ENCODE results near the gene RNF103.
A peak's percentile ranks its signal among the peaks of the same experiment; 100 is the strongest.

The RNF103 gene

DNA sequence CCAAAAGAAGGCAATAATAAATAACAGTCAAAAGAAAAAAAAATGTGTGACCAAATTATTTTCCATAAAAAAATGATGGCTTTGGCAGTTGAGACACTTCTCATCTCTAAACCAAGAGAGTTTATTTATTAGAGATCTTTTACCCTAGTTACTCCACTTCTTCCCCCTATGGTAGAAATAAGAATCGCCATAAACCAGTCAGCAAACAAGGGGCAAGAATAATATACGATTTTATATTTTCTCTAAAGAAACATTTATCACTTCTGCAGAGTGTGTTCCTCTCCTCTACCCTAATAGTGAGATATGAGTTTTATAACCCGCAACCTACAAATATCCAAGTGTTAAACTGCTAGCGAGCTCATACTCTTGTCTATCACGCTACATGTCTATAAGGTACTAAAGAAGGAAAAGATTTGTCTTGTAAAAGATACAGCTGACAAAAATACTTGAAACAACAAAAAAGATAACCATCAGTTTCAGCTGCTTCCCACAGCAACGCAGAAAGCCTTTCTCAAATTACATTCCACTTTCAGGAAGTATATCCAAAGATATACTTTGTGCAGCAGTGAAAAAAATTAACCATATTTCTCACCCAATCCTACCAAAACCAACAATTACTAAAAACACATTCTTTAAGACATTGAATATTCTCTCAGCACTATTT, 2.3 kb downstream of the RNF103 start:
- DNase-seq (ENCODE audit: low read depth) = no peak
- peak overlapping the region; percentile 90 for H3K4me3 ChIP-seq (ENCODE audit: low read depth, low read length)
- in situ Hi-C loops (cut with HindIII; ENCODE audit: low sequenced_read_pairs) = no loop called here
- TF ChIP-seq, protein P1, sequence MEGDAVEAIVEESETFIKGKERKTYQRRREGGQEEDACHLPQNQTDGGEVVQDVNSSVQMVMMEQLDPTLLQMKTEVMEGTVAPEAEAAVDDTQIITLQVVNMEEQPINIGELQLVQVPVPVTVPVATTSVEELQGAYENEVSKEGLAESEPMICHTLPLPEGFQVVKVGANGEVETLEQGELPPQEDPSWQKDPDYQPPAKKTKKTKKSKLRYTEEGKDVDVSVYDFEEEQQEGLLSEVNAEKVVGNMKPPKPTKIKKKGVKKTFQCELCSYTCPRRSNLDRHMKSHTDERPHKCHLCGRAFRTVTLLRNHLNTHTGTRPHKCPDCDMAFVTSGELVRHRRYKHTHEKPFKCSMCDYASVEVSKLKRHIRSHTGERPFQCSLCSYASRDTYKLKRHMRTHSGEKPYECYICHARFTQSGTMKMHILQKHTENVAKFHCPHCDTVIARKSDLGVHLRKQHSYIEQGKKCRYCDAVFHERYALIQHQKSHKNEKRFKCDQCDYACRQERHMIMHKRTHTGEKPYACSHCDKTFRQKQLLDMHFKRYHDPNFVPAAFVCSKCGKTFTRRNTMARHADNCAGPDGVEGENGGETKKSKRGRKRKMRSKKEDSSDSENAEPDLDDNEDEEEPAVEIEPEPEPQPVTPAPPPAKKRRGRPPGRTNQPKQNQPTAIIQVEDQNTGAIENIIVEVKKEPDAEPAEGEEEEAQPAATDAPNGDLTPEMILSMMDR (IDR thresholded peaks at IDR 0.05; ENCODE audit: low read depth, low read length, missing control alignments) = no peak

DNA sequence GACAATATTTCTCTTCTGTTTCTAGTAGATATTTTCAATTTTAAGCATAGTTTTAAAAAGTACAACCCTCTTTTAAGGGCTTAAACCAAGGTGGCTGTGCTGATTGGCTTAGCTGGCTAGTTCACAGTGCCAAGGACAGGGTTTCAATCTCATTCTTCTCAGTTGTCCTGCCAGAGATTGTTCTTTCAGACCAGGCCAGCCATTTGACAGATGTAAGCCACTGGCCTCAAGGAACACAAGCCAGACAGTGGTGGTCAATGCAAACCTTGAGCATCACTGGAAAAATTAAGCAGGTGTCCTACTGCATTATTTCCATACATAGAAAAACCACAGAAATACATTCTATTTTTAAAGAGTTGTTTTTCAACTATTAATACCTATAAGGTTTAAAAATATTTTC, 5.9 kb downstream of the RNF103 start:
- in situ Hi-C loops (cut with HindIII; ENCODE audit: low sequenced_read_pairs) = loop anchor here (10.0 kb wide), 1 partner anchor 137 kb away; no protein-coding TSS in a partner anchor
- TF ChIP-seq, protein P1 (IDR thresholded peaks at IDR 0.05; ENCODE audit: low read depth, low read length, missing control alignments) = no peak
- DNase-seq (ENCODE audit: low read depth) = no peak
- no peak overlapping the region for H3K4me3 ChIP-seq (ENCODE audit: low read depth, low read length)

DNA sequence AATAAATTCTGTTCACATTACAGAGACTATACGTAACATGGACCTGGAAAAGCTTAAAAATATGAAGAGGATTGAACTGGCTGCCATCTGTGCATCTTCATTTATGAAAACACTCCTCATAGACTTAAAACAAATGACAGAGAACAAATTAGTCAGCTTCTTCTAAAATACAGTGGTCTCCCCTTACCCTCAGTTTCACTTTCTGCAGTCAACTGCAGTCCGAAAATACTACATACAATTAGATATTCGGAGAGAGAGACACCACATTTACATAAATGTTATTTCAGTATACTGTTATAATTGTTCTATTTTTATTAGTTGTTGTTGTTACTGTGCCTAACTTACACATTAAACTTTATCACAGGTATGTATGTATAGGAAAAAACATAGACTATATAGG, 6.5 kb downstream of the RNF103 start:
- in situ Hi-C loops (cut with HindIII; ENCODE audit: low sequenced_read_pairs) = loop anchor here (10.0 kb wide), 1 partner anchor 138 kb away; no protein-coding TSS in a partner anchor
- TF ChIP-seq, protein P1 (IDR thresholded peaks at IDR 0.05; ENCODE audit: low read depth, low read length, missing control alignments) = no peak
- no peak overlapping the region for H3K4me3 ChIP-seq (ENCODE audit: low read depth, low read length)
- DNase-seq (ENCODE audit: low read depth) = no peak

DNA sequence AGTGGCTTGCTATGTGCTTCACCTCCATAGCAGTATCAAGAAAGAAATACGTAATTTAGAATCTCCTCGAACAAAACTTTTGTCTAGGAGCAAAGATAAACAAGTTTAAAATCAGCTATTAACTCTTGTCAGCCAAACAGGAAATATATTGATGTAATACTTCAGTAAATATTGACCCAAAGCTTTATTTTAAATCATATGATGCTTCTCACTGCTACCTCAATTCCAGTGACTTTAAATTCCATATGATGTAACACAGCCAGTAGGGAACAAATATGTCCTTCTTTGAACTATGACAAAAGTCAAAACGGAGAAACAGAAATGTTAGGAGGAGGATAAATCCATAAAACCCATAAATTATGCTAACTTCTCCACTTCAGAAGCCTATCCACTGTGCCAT, 7.2 kb downstream of the RNF103 start:
- no peak overlapping the region for H3K4me3 ChIP-seq (ENCODE audit: low read depth, low read length)
- TF ChIP-seq, protein P1 (IDR thresholded peaks at IDR 0.05; ENCODE audit: low read depth, low read length, missing control alignments) = no peak
- no peak for DNase-seq (ENCODE audit: low read depth)
- in situ Hi-C loops (cut with HindIII; ENCODE audit: low sequenced_read_pairs) = loop anchor here (10.0 kb wide), 1 partner anchor 138 kb away; no protein-coding TSS in a partner anchor

DNA sequence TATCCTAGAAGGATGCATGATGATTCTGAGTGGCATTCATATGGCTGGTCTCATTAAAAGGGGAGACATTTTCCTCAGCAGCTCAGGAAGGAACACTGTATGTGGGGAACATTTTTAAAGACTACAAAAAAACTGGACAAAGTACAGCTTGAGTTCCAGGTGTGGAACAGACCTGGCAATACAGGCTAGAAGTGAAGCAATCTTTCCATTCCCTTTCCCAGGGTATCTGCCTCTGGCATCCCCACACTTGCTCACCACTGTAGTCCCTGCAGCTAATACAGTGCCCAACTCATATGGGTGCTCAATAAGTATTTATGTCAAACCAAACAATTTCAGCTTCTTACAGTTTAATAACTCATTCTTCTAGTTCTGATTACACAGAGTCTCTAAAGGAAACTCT, 8.1 kb downstream of the RNF103 start:
- in situ Hi-C loops (cut with HindIII; ENCODE audit: low sequenced_read_pairs) = loop anchor here (10.0 kb wide), 1 partner anchor 139 kb away; no protein-coding TSS in a partner anchor
- TF ChIP-seq, protein P1 (IDR thresholded peaks at IDR 0.05; ENCODE audit: low read depth, low read length, missing control alignments) = no peak
- no peak overlapping the region for H3K4me3 ChIP-seq (ENCODE audit: low read depth, low read length)
- no peak for DNase-seq (ENCODE audit: low read depth)

DNA sequence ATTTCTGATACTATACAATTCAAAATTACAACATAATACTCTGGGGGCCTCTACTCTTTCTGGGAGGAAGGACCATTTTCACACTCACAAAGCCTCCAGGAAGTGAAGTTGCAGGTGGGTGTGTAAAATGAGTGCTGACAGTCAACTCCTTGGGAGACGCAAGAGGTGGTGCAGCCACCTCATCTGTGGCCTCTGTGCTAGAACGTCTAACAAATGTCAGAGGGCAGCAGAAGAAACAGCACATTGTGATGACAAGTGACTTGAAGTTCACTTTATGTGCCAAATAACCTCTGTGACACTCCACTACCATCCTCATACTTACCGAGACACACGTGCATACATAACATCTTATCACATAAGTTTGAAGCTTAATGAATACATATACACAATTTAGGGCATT, 10.2 kb downstream of the RNF103 start:
- TF ChIP-seq, protein P1 (IDR thresholded peaks at IDR 0.05; ENCODE audit: low read depth, low read length, missing control alignments) = no peak
- in situ Hi-C loops (cut with HindIII; ENCODE audit: low sequenced_read_pairs) = loop anchor here (10.0 kb wide), 1 partner anchor 141 kb away; no protein-coding TSS in a partner anchor

More for the DNA sequence above, 10.2 kb downstream of the RNF103 start:
- H3K4me3 ChIP-seq (ENCODE audit: low read depth, low read length) = no peak overlapping the region
- no peak for DNase-seq (ENCODE audit: low read depth)
